ENCODE measurements around the gene SLC22A15.
A peak's percentile ranks its signal among the peaks of the same experiment; 100 is the strongest.
"Not testable (repeated sequence)": the region's sequence is repeated elsewhere in the genome, so short reads cannot be mapped to it uniquely, and the experiment has no call there.

Gene SLC22A15

DNA sequence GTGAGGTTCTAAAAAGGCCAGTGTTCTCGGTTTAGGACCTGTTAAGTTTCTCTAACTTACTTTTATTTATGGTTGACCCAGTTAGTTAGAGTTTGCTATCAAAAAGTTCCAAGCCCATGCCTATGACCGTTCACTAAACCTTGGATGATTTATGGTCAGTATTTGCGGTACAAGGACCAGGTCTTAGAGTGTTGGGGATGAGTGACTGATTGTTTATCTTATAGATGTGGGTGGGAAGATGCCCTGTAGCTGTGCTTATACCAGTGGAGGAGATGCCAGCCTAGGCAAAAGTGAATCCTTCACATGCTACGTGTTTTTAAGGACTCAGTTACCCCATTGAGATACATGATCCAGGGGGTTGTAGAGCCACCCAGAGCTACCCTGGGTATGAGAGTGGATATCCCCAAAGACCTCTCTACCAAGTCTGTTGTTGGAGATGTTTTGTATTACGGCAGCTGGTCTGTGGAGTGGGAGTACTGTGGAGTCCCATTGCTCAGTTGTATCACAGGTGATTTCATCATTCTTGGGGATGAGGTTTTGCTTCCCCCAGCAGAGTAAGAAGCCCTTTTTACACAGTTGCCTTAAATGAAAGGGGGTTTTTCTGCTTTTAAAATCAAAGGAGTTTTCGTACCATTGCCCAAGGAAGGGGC is 2.1 kb downstream of the SLC22A15 start:
- H3K27ac ChIP-seq, result peak overlapping the region in 1 of 21 experiments; percentile 5
- H3K4me3 ChIP-seq, result no peak overlapping the region

- Histone ChIP-seq H3K27ac (no peak overlapping the region), H3K4me3 (no peak overlapping the region)
Observed at GRCh38 chr1:115980156-115980555, 3.8 kb downstream of the SLC22A15 start.

- H3K4me3 ChIP-seq, result no peak overlapping the region
- no peak overlapping the region for H3K27ac ChIP-seq
Observed at GRCh38 chr1:115980998-115981993, 5.0 kb downstream of the SLC22A15 start.

GRCh38 chr1:115982400-115982799 is 6.1 kb downstream of the SLC22A15 start:
- Histone ChIP-seq H3K4me3 (no peak overlapping the region), H3K27ac (no peak overlapping the region)

- no peak overlapping the region for H3K27ac ChIP-seq
- H3K4me3 ChIP-seq, result no peak overlapping the region
Observed at GRCh38 chr1:115983584-115983983, 7.3 kb downstream of the SLC22A15 start.

GRCh38 chr1:115987623-115988022 is 11.3 kb downstream of the SLC22A15 start:
- H3K27ac ChIP-seq, result no peak overlapping the region
- H3K4me3 ChIP-seq, result no peak overlapping the region

DNA sequence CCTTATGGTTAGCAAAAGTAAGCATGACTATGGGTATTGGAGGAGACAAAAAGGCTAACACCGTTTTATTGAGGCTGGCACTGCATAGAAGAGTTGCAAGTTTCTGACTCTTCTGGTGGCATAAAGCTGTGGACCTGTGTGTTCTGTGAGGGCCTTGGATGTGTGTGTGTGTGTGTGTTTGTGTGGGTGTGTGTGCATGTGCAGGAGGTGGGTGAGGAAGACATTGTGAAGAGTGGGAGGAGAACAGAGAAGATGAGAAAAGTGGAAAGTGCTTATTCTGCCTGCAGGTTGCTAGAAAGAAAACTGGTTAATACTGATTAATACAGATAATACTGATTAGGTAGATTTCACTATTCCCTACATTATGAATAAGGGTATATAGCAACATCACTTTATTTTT is 12.6 kb downstream of the SLC22A15 start:
- no peak overlapping the region for H3K27ac ChIP-seq

DNA sequence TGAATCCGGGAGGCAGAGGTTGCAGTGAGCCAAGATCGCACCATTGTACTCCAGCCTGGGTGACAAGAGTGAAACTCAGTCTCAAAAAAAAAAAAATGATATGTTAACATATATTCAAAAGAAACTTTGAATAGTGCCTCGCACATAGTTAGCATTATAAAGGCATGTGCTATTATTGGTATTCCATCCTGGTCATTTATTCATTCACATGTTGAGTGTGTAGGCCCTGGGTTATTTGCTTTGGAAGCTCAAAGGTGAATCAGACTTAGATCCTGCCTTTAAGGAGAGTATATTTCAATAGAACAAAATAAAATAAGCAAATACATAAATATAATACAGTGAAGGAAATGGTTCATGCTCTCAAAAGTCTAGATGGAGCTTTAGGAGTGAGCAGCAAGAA is 13.4 kb downstream of the SLC22A15 start:
- Histone ChIP-seq H3K27ac (no peak overlapping the region), H3K4me3 (no peak overlapping the region)

More for the DNA sequence above, 12.6 kb downstream of the SLC22A15 start:
- no peak overlapping the region for H3K4me3 ChIP-seq

- H3K27ac ChIP-seq, result no peak overlapping the region
Observed at GRCh38 chr1:115991909-115992308, 15.6 kb downstream of the SLC22A15 start.

DNA sequence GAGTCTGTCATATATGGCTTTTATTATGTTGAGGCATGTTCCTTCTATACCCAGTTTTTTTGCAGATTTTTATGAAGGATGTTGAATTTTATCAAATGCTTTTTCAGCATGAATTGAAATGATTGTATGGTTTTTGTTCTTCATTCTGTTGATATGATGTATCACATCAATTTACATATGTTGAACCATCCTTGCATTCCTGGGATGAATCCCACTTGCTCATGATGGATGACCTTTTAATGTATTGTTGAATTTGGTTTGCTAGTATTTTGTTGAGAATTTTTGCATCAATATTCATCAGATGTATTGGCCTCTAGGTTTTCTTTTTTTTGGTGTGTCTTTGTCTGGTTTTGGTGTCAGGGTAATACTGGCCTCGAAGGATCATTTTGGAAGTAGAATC is 21.6 kb downstream of the SLC22A15 start:
- not testable (repeated sequence) for H3K4me3 ChIP-seq, H3K27ac ChIP-seq

More at GRCh38 chr1:115991909-115992308, 15.6 kb downstream of the SLC22A15 start:
- no peak overlapping the region for H3K4me3 ChIP-seq

- no peak overlapping the region for H3K27ac ChIP-seq
- H3K4me3 ChIP-seq, result no peak overlapping the region
Observed at GRCh38 chr1:116001739-116002487, 25.6 kb downstream of the SLC22A15 start.

DNA sequence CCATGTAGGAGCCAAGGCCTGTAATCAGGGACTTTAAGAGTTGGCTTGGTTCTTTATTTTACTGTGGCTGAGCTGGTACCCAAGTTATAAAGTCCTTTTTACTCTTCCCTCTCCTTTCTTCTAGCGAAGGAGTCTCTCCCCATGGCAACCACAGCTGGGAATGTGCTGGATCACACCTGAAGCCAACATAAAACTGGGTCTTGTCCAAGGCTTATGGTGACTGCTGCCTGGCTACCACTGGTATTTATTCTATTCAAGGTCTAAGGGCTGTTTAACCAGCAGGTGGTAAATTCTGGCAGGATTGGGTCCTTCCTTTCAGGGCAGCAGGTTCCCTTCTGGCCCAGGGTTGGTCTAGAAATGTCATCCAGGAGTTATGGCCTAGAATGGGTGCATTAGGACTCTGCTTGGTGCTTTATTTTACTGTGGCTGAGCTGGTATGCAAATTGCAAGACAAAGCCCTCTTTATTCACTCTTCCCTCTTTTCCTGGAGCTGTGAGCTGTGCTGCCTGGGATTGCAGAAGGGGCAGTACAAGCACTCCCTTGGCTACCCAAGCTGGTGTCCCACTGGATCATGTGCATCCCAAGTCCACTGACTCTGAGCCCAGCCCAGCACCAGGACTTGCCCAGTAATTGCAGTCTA is 26.6 kb downstream of the SLC22A15 start:
- no peak overlapping the region for H3K4me3 ChIP-seq

DNA sequence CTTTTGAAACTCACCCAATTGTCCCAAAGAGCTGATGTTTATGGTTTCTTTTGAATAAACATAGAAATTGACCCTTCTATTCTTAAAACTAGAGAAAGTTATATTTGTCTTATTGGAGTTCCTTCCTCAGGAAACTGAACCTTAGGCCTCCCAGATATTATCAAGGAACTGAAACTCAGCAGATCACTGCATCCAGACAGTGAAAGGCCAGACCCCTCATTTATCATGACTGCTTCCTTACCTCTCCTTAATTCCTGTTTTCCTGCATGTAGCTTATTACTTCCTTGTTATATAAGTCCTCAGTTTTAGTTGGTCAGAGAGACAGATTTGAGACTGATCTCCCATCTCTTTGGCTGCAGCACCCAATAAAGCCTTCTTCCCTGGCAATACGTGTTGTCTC is 27.5 kb downstream of the SLC22A15 start:
- Histone ChIP-seq H3K4me3 (no peak overlapping the region), H3K27ac (no peak overlapping the region)

More for the DNA sequence above, 26.6 kb downstream of the SLC22A15 start:
- no peak overlapping the region for H3K27ac ChIP-seq

DNA sequence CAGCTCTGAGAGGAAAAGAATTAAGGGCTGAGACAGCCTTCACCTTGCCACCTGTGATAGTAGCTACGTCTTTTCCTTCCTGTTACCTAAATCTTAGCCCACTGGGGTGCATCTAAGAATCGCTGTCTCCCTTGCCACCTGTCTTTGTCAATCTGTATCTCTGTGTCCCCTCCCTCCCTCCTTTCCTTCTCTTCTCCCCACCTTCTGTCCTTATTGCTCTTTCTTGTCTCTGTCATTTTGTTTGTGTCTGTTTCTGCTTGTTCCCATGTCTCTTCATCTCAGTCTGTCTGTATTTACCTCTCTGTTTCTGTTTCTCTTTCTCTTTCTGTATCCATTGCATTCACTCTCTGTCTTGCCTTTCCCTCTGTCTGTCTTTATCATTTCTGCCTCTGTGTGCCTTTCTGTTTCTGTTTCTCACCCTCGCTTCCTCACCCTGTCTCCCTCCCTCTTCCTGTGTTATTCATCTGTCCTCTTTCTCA is 30.2 kb downstream of the SLC22A15 start:
- Histone ChIP-seq H3K4me3 (no peak overlapping the region), H3K27ac (peak overlapping the region in 1 of 21 experiments; percentile 52)

- Histone ChIP-seq H3K27ac (no peak overlapping the region), H3K4me3 (no peak overlapping the region)
Observed at GRCh38 chr1:116008656-116009390, 32.5 kb downstream of the SLC22A15 start.

DNA sequence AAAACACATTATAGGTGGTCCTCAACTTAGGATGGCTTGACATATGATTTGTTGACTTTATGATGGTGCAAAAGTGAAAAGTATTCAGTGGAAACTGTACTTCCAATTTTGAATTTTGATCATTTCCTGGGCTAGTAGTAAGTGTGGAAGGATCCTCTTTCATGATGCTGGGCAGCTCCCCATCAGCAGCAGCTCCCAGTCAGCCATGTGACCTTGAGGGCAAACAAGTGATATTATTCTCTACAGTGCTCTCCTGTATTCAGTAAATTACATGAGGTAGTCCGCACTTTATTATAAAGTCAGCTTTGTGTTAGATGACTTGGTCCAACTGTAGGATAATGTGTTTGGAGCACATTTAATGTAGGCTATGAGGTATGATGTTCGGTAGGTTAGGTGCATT is 36.4 kb downstream of the SLC22A15 start:
- no peak overlapping the region for H3K4me3 ChIP-seq
- no peak overlapping the region for H3K27ac ChIP-seq

- Histone ChIP-seq H3K27ac (no peak overlapping the region), H3K4me3 (no peak overlapping the region)
Observed at GRCh38 chr1:116015679-116016078, 39.4 kb downstream of the SLC22A15 start.

DNA sequence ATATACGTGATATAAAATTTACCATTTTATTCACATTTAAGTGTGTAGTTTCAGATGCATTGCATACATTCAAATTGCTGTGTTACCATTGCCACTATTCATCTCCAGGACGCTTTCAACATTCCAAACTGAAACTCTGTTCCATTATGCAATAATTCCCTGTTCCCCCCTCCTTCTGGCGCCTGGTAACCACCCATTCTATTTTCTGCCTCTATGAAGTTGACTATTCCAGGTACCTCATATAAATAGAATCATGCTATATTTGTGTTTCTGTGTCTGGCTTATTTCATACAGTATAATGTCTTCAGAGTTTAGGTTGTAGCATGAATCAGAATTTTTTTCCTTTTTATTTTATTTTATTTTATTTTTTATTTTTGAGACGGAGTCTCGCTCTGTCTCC is 41.7 kb downstream of the SLC22A15 start:
- Histone ChIP-seq H3K4me3 (no peak overlapping the region), H3K27ac (no peak overlapping the region)
